ENCODE measurements around the gene SLC22A1.

GRCh38 chr6:160163912-160164311, 42.3 kb downstream of the SLC22A1 start:
- no peak for TF ChIP-seq CTCF (IDR thresholded peaks at IDR 0.05)
- no peak for TF ChIP-seq POLR2A (IDR thresholded peaks at IDR 0.05)

All from adrenal gland (tissue), 5 donors.